Endothelial cell of umbilical vein (primary cell): Measurements from ENCODE around the gene GC.

ENCODE experiments used
- CTCF ChIP-seq, 2 donors: IDR thresholded peaks; 1 replicate in 1 of 2; 2 replicates in 1 of 2; pipeline ENCODE4 v1.5.1; 2011; ENCODE audit warnings: low read length in 2 of 2, mild to moderate bottlenecking in 2 of 2, moderate library complexity in 2 of 2, control low read depth in 1 of 2, inconsistent platforms in 1 of 2, low read depth in 1 of 2; ENCODE audit not compliant: insufficient read depth in 1 of 2; ENCODE audit errors: extremely low read depth in 1 of 2
- EZH2 ChIP-seq: IDR thresholded peaks from 2 replicates; pipeline ENCODE4 v1.6.1; 2012; ENCODE audit warnings: borderline replicate concordance, low read depth, mild to moderate bottlenecking, moderate library complexity, low read length, inconsistent platforms; ENCODE audit not compliant: severe bottlenecking
- MAX ChIP-seq: IDR thresholded peaks from 2 replicates; pipeline ENCODE4 v1.6.1; 2011; ENCODE audit not compliant: insufficient read depth, insufficient read length
- MYC ChIP-seq: IDR thresholded peaks from one replicate; pipeline ENCODE4 v1.6.1; 2011; ENCODE audit warnings: mild to moderate bottlenecking, low read depth, low read length
- POLR2A ChIP-seq: IDR thresholded peaks from 2 replicates; pipeline ENCODE4 v1.6.1; 2012; ENCODE audit warnings: low read depth, mild to moderate bottlenecking, control low read depth, low read length
- POLR2AphosphoS5 ChIP-seq: IDR thresholded peaks from 2 replicates; pipeline ENCODE4 v1.6.1; 2012; ENCODE audit warnings: low read depth, mild to moderate bottlenecking, control low read depth, low read length, moderate library complexity; ENCODE audit not compliant: insufficient read depth

DNA sequence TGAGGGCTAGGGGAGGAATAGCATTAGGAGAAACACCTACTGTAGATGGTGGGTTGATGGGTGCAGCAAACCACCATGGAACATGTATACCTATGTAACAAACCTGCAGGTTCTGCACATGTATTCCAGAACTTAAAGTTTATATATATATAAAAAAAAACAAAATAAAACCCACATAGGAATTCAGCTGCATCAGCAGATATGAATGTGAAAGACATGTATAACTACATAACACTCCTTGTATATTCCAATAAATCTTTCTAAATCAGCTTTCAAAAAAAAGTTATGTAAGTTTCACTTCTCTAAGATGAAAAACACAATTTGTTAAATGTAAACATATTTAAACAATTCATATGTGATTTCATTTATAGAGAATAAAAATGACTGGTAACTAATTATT, 6.0 kb downstream of the GC start:
- TF ChIP-seq POLR2A, result no peak
- no peak for TF ChIP-seq POLR2AphosphoS5
- no peak for TF ChIP-seq CTCF (IDR thresholded peaks at IDR 0.05; ENCODE audit: extremely low read depth in 1 of 2, insufficient read depth in 1 of 2, low read depth in 1 of 2, low read length in 2 of 2)
- TF ChIP-seq MAX, result no peak
- no peak for TF ChIP-seq MYC
- TF ChIP-seq EZH2, result no peak
